Measurements from ENCODE around the gene NTRK1.

DNA sequence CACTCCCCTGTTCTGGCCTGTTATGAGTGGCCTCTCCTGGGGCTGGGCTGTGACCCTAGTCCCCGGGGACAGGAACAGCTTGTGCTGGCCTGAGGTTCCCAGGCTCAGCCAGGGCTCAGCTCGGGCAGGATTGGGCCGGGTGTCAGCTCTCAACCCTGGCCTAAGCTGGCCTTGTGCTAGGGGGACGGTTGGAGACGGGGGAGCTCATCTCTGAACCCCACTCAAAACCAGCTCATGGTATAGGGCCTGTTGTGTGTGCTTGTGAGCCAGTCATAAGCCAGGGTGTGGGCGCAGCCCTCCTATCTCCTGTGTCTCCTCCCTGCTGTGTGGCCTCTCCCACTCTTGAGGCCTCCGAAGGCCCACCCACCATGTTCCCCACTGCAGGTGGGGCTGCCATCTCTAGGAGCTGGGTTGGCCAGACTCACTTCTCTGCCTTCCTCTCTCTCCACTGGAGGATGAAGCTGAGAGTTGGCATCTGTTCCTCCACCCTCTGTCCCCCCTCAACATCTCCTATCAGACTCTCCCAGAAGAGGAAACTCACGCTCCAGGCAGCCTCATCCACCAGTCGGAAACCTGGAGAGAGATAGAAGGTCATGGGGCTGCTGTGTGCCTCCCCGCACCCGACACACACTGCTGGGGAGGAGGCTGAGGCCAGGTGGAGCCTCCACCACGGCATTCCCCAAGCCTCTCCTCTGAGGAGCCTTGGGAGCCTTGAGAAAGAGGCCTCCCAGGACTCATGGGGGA lies 34.2 kb downstream of the NTRK1 start:
- TF ChIP-seq EZH2 (IDR thresholded peaks at IDR 0.05; ENCODE audit: insufficient read depth, poor library complexity, severe bottlenecking) = no peak
- no peak for TF ChIP-seq EZH2phosphoT487 (IDR thresholded peaks at IDR 0.05; ENCODE audit: insufficient read depth, low read depth)
